ENCODE data around the gene COL12A1. TPM values are rescaled to one million over a fixed set of nuclear protein-coding genes. Genes with fewer than 3 reads are reported as not detected.

Gene COL12A1
- polyA plus RNA-seq, 1 donor from 2014 or later = 0.63 TPM

DNA sequence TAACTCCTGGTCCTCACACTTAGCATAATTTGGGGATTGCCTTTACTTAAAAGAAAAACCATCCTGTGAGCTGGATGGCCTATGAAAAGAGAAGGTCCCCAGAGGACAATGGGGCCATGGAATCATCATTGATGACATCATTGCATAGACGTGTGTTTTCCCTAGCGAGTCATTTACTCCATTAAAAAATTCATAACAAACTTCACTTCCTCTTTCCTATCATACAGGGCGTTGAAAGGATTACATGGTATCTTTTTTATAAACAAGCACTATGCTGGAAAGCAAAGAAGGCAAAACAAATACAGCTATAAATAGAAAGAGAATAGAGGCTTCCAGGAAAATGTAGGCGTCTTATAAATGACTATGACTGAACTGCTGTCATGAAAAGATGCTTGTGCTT is 11.3 kb upstream of the COL12A1 start:
- Histone ChIP-seq H3K79me2 (replicated peaks; ENCODE audit: insufficient read depth, low read length) (no peaks in the 10 kb centered on the region), H3K27ac (ENCODE audit: low read length) (no peak overlapping the region), H3K9me2 (ENCODE audit: insufficient read depth, low read length) (no peaks in the 10 kb centered on the region), H3K4me3 (ENCODE audit: low read length) (no peak overlapping the region), H3K36me3 (ENCODE audit: insufficient read depth, low read length) (no peaks in the 10 kb centered on the region), H2AFZ (ENCODE audit: low read depth, low read length) (no peak overlapping the region), H3K9me3 (ENCODE audit: low read length) (no peaks in the 10 kb centered on the region), H4K20me1 (ENCODE audit: insufficient read depth) (no peaks in the 10 kb centered on the region), H3F3A (ENCODE audit: insufficient read depth, low read length, poor library complexity, severe bottlenecking) (no peaks in the 10 kb centered on the region), H3K4me2 (ENCODE audit: low read length) (no peak overlapping the region), H3K27me3 (ENCODE audit: insufficient read depth, low read depth, low read length) (no peaks in the 10 kb centered on the region), H3K9ac (ENCODE audit: low read length) (no peak overlapping the region)
- no peak for TF ChIP-seq RAD21 (conservative IDR thresholded peaks at IDR 0.05)
- TF ChIP-seq, protein P1, sequence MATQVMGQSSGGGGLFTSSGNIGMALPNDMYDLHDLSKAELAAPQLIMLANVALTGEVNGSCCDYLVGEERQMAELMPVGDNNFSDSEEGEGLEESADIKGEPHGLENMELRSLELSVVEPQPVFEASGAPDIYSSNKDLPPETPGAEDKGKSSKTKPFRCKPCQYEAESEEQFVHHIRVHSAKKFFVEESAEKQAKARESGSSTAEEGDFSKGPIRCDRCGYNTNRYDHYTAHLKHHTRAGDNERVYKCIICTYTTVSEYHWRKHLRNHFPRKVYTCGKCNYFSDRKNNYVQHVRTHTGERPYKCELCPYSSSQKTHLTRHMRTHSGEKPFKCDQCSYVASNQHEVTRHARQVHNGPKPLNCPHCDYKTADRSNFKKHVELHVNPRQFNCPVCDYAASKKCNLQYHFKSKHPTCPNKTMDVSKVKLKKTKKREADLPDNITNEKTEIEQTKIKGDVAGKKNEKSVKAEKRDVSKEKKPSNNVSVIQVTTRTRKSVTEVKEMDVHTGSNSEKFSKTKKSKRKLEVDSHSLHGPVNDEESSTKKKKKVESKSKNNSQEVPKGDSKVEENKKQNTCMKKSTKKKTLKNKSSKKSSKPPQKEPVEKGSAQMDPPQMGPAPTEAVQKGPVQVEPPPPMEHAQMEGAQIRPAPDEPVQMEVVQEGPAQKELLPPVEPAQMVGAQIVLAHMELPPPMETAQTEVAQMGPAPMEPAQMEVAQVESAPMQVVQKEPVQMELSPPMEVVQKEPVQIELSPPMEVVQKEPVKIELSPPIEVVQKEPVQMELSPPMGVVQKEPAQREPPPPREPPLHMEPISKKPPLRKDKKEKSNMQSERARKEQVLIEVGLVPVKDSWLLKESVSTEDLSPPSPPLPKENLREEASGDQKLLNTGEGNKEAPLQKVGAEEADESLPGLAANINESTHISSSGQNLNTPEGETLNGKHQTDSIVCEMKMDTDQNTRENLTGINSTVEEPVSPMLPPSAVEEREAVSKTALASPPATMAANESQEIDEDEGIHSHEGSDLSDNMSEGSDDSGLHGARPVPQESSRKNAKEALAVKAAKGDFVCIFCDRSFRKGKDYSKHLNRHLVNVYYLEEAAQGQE (IDR thresholded peaks at IDR 0.05; ENCODE audit: borderline replicate concordance) = no peak
- TF ChIP-seq, protein P2, sequence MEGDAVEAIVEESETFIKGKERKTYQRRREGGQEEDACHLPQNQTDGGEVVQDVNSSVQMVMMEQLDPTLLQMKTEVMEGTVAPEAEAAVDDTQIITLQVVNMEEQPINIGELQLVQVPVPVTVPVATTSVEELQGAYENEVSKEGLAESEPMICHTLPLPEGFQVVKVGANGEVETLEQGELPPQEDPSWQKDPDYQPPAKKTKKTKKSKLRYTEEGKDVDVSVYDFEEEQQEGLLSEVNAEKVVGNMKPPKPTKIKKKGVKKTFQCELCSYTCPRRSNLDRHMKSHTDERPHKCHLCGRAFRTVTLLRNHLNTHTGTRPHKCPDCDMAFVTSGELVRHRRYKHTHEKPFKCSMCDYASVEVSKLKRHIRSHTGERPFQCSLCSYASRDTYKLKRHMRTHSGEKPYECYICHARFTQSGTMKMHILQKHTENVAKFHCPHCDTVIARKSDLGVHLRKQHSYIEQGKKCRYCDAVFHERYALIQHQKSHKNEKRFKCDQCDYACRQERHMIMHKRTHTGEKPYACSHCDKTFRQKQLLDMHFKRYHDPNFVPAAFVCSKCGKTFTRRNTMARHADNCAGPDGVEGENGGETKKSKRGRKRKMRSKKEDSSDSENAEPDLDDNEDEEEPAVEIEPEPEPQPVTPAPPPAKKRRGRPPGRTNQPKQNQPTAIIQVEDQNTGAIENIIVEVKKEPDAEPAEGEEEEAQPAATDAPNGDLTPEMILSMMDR (IDR thresholded peaks at IDR 0.05; ENCODE audit: poor library complexity, severe bottlenecking) = no peak
- no peak for TF ChIP-seq TAF1 (IDR thresholded peaks at IDR 0.05; ENCODE audit: low read depth)
- TF ChIP-seq EP300 (conservative IDR thresholded peaks at IDR 0.05; ENCODE audit: poor library complexity, severe bottlenecking) = no peak

- no peaks in the 10 kb centered on the region for H4K20me1 ChIP-seq (ENCODE audit: insufficient read depth)
Measured at GRCh38 chr6:75215291-75215690, 9.4 kb upstream of the COL12A1 start.

More at GRCh38 chr6:75215291-75215690, 9.4 kb upstream of the COL12A1 start:
- Histone ChIP-seq H2AFZ (ENCODE audit: low read depth, low read length) (no peak overlapping the region), H3K4me3 (ENCODE audit: low read length) (no peak overlapping the region), H3K4me2 (ENCODE audit: low read length) (no peak overlapping the region), H3F3A (ENCODE audit: insufficient read depth, low read length, poor library complexity, severe bottlenecking) (no peaks in the 10 kb centered on the region), H3K36me3 (ENCODE audit: insufficient read depth, low read length) (no peaks in the 10 kb centered on the region), H3K9me3 (ENCODE audit: low read length) (no peaks in the 10 kb centered on the region), H3K79me2 (replicated peaks; ENCODE audit: insufficient read depth, low read length) (no peaks in the 10 kb centered on the region), H3K27me3 (ENCODE audit: insufficient read depth, low read depth, low read length) (no peaks in the 10 kb centered on the region), H3K9ac (ENCODE audit: low read length) (no peak overlapping the region), H3K9me2 (ENCODE audit: insufficient read depth, low read length) (no peaks in the 10 kb centered on the region), H3K27ac (ENCODE audit: low read length) (no peak overlapping the region)
- TF ChIP-seq EP300 (conservative IDR thresholded peaks at IDR 0.05; ENCODE audit: poor library complexity, severe bottlenecking) (no peak), POLR2AphosphoS5 (IDR thresholded peaks at IDR 0.05) (no peak), MXI1 (conservative IDR thresholded peaks at IDR 0.05; ENCODE audit: poor library complexity, severe bottlenecking) (no peak), RAD21 (conservative IDR thresholded peaks at IDR 0.05) (no peak), EZH2 (IDR thresholded peaks at IDR 0.05; ENCODE audit: borderline replicate concordance, insufficient read depth, low read length, poor library complexity, severe bottlenecking) (no peak), TAF1 (IDR thresholded peaks at IDR 0.05; ENCODE audit: low read depth) (no peak), SMC3 (conservative IDR thresholded peaks at IDR 0.05; ENCODE audit: poor library complexity) (no peak)
- TF ChIP-seq, protein P1 (IDR thresholded peaks at IDR 0.05; ENCODE audit: borderline replicate concordance) = no peak
- TF ChIP-seq, protein P2 (IDR thresholded peaks at IDR 0.05; ENCODE audit: poor library complexity, severe bottlenecking) = no peak
